Hepatocyte (in vitro differentiated cells): ENCODE measurements around the gene ZMYM5. TPM values are rescaled to one million over a fixed set of nuclear protein-coding genes. Genes with fewer than 3 reads are reported as not detected.
A peak's percentile ranks its signal among the peaks of the same experiment; 100 is the strongest.

Source experiments
- DNase-seq: peaks from one replicate; pipeline ENCODE4 v3.0.0-alpha.2; 2016; ENCODE audit warnings: low spot score
- H2AFZ ChIP-seq: fragments of 200-600 bp; sonication (generic); 2 replicates; pipeline ENCODE4 v1.6.0; 2016; ENCODE audit warnings: antibody characterized with exemption, mild to moderate bottlenecking
- H3K27ac ChIP-seq: fragments of 200-600 bp; sonication (generic); 2 replicates; pipeline ENCODE4 v1.5.1; 2016; ENCODE audit warnings: mild to moderate bottlenecking
- H3K27me3 ChIP-seq: fragments of 200-600 bp; sonication (generic); 2 replicates; pipeline ENCODE4 v1.6.1; 2016
- H3K36me3 ChIP-seq: fragments of 200-600 bp; sonication (generic); replicated peaks from 2 replicates; pipeline ENCODE4 v1.5.1; 2016; ENCODE audit warnings: low read depth; ENCODE audit not compliant: insufficient read depth
- H3K4me1 ChIP-seq: fragments of 200-600 bp; sonication (generic); 2 replicates; pipeline ENCODE4 v1.5.1; 2016; ENCODE audit warnings: mild to moderate bottlenecking, moderate library complexity; ENCODE audit not compliant: insufficient read depth
- H3K4me2 ChIP-seq: fragments of 200-600 bp; sonication (generic); 2 replicates; pipeline ENCODE4 v1.6.0; 2016
- H3K4me3 ChIP-seq: fragments of 200-600 bp; sonication (generic); 2 replicates; pipeline ENCODE4 v1.5.1; 2016; ENCODE audit warnings: mild to moderate bottlenecking
- H3K79me2 ChIP-seq: fragments of 200-600 bp; sonication (generic); 2 replicates; pipeline ENCODE4 v1.6.0; 2017; ENCODE audit warnings: mild to moderate bottlenecking
- H3K9me2 ChIP-seq: fragments of 200-600 bp; sonication (generic); replicated peaks from 2 replicates; pipeline ENCODE4 v1.6.0; 2017; ENCODE audit warnings: mild to moderate bottlenecking; ENCODE audit not compliant: insufficient read depth
- H3K9me3 ChIP-seq: fragments of 200-600 bp; sonication (generic); 2 replicates; pipeline ENCODE4 v1.5.1; 2016; ENCODE audit warnings: low read depth, mild to moderate bottlenecking
- H4K20me1 ChIP-seq: fragments of 200-600 bp; sonication (generic); 2 replicates; pipeline ENCODE4 v1.6.0; 2016; ENCODE audit warnings: mild to moderate bottlenecking; ENCODE audit not compliant: insufficient read depth, poor library complexity, severe bottlenecking
- CTCF ChIP-seq: fragments of 200-600 bp; sonication (generic); IDR thresholded peaks from 2 replicates; pipeline ENCODE4 v1.5.1; 2016; ENCODE audit warnings: antibody characterized with exemption, mild to moderate bottlenecking; ENCODE audit not compliant: poor library complexity
- EZH2 ChIP-seq: fragments of 200-600 bp; sonication (generic); IDR thresholded peaks from 2 replicates; pipeline ENCODE4 v1.6.1; 2016; ENCODE audit warnings: antibody characterized with exemption, mild to moderate bottlenecking, borderline replicate concordance
- EZH2phosphoT487 ChIP-seq: fragments of 200-600 bp; sonication (generic); IDR thresholded peaks from one replicate; pipeline ENCODE4 v1.6.1; 2018; ENCODE audit warnings: antibody characterized with exemption, mild to moderate bottlenecking, low read depth, moderate library complexity; ENCODE audit not compliant: unreplicated experiment, severe bottlenecking
- whole genome bisulfite sequencing: methylation state at CpG from one replicate; pipeline ENCODE4 v1.1.6; 2016; ENCODE audit warnings: low lambda C conversion rate; ENCODE audit errors: missing lambda C conversion rate; 5-methylcytosine and 5-hydroxymethylcytosine counted together
- polyA plus RNA-seq: library from polyadenylated mRNA; unstranded; fragments of >200 nt; fragmentation: Nextera tagmentation; extraction: Ambion mirVana; gene quantifications from 2 replicates; pipeline ENCODE4 v1.2.1, GENCODE V29; 2016
- total RNA-seq: library from RNA; depleted of rRNA; stranded (reverse); fragments of >200 nt; gene quantifications from 2 replicates; pipeline ENCODE4 v1.2.3, GENCODE V29; 2014

The ZMYM5 gene
- total and polyA plus RNA-seq, 2 experiments from 2014 or later: 14.7 to 17.1 TPM

- H3K36me3 ChIP-seq: no peaks in the 10 kb centered on the region
Observed at GRCh38 chr13:19822673-19823072, 40.8 kb downstream of the ZMYM5 start.

GRCh38 chr13:19818223-19818842, 45.1 kb downstream of the ZMYM5 start:
- no peak overlapping the region for H3K4me2 ChIP-seq
- DNase-seq: peak; percentile 57
- H3K27me3 ChIP-seq: no peaks in the 10 kb centered on the region
- no peaks in the 10 kb centered on the region for H3K79me2 ChIP-seq
- no peaks in the 10 kb centered on the region for H3K4me1 ChIP-seq
- 56% methylated on average over 25 of the region's 27 CpGs for WGBS
- no peaks in the 10 kb centered on the region for H4K20me1 ChIP-seq
- H2AFZ ChIP-seq: no peak overlapping the region
- H3K36me3 ChIP-seq: no peaks in the 10 kb centered on the region
- no peak overlapping the region for H3K27ac ChIP-seq
- H3K9me3 ChIP-seq: no peaks in the 10 kb centered on the region
- peak; percentile 51 for TF ChIP-seq CTCF
- no peak for TF ChIP-seq EZH2phosphoT487
- H3K4me3 ChIP-seq: no peak overlapping the region
- H3K9me2 ChIP-seq: no peaks in the 10 kb centered on the region

More at GRCh38 chr13:19822673-19823072, 40.8 kb downstream of the ZMYM5 start:
- no peaks in the 10 kb centered on the region for H3K79me2 ChIP-seq
- H3K27ac ChIP-seq: no peak overlapping the region
- H3K9me2 ChIP-seq: no peaks in the 10 kb centered on the region
- no peak overlapping the region for H3K4me2 ChIP-seq
- no peak overlapping the region for H3K4me3 ChIP-seq
- no peaks in the 10 kb centered on the region for H3K9me3 ChIP-seq
- 98% methylated on average over 3 of the region's 3 CpGs for WGBS
- H4K20me1 ChIP-seq: no peaks in the 10 kb centered on the region
- TF ChIP-seq EZH2phosphoT487 (no peak), EZH2 (no peak), CTCF (no peak)
- H2AFZ ChIP-seq: no peak overlapping the region
- H3K4me1 ChIP-seq: no peaks in the 10 kb centered on the region
- DNase-seq: no peak
- no peaks in the 10 kb centered on the region for H3K27me3 ChIP-seq

GRCh38 chr13:19817510-19818158, 45.8 kb downstream of the ZMYM5 start:
- Histone ChIP-seq H3K36me3 (no peaks in the 10 kb centered on the region), H4K20me1 (no peaks in the 10 kb centered on the region), H2AFZ (no peak overlapping the region), H3K27me3 (no peaks in the 10 kb centered on the region), H3K4me3 (no peak overlapping the region), H3K4me2 (no peak overlapping the region), H3K4me1 (no peaks in the 10 kb centered on the region), H3K9me3 (no peaks in the 10 kb centered on the region), H3K9me2 (no peaks in the 10 kb centered on the region), H3K79me2 (no peaks in the 10 kb centered on the region), H3K27ac (no peak overlapping the region)
- no peak for TF ChIP-seq CTCF
- TF ChIP-seq EZH2: no peak
- no peak for TF ChIP-seq EZH2phosphoT487
- DNase-seq: no peak
- WGBS: 92% methylated on average over 7 of the region's 7 CpGs
